HEK293T (cell line): Measurements from ENCODE around the gene CD44.

Source experiments
- CTCF ChIA-PET: fragments of 350-600 bp; formaldehyde crosslinking; extraction: SDS; loops from one replicate; lab custom pipeline; 2021; ENCODE audit warnings: antibody characterized with exemption, inconsistent platforms; lab: Yijun Ruan, JAX
- POLR2A ChIA-PET: fragments of 350-600 bp; formaldehyde crosslinking; extraction: SDS; loops from one replicate; lab custom pipeline; 2020; ENCODE audit warnings: antibody characterized with exemption, inconsistent platforms; lab: Yijun Ruan, JAX
- DNase-seq: peaks from one replicate; pipeline ENCODE4 v3.0.0; 2012; ENCODE audit warnings: mixed read lengths; ENCODE audit errors: extremely low spot score
- ARNT ChIP-seq: fragments of 450-650 bp; IDR thresholded peaks from 2 replicates; pipeline ENCODE4 v1.6.1; 2017; ENCODE audit warnings: mild to moderate bottlenecking
- BHLHE40 ChIP-seq: fragments of 450-650 bp; IDR thresholded peaks from 2 replicates; pipeline ENCODE4 v1.6.1; 2016; ENCODE audit warnings: mild to moderate bottlenecking, moderate library complexity, borderline replicate concordance
- CTBP1 ChIP-seq: fragments of 450-650 bp; IDR thresholded peaks from 2 replicates; pipeline ENCODE4 v1.6.1; 2016; ENCODE audit warnings: borderline replicate concordance
- ELF4 ChIP-seq: fragments of 450-650 bp; IDR thresholded peaks from 2 replicates; pipeline ENCODE4 v1.6.1; 2017; ENCODE audit warnings: antibody characterized with exemption
- FOXA1 ChIP-seq: fragments of 450-650 bp; IDR thresholded peaks from 2 replicates; pipeline ENCODE4 v1.6.1; 2016; ENCODE audit warnings: mild to moderate bottlenecking
- FOXK2 ChIP-seq: fragments of 450-650 bp; IDR thresholded peaks from 2 replicates; pipeline ENCODE4 v1.6.1; 2016; ENCODE audit warnings: mild to moderate bottlenecking
- FOXM1 ChIP-seq: fragments of 450-650 bp; IDR thresholded peaks from 2 replicates; pipeline ENCODE4 v1.6.1; 2017; ENCODE audit warnings: mild to moderate bottlenecking, borderline replicate concordance
- HDGF ChIP-seq: fragments of 450-650 bp; IDR thresholded peaks from 2 replicates; pipeline ENCODE4 v1.6.1; 2017; ENCODE audit warnings: antibody characterized with exemption, borderline replicate concordance
- L3MBTL2 ChIP-seq: fragments of 450-650 bp; conservative IDR thresholded peaks from 2 replicates; pipeline ENCODE4 v1.6.1; 2016; ENCODE audit warnings: mild to moderate bottlenecking
- LEF1 ChIP-seq: fragments of 450-650 bp; IDR thresholded peaks from 2 replicates; pipeline ENCODE4 v1.6.1; 2017; ENCODE audit warnings: mild to moderate bottlenecking, borderline replicate concordance
- NFRKB ChIP-seq: fragments of 450-650 bp; IDR thresholded peaks from 2 replicates; pipeline ENCODE4 v1.6.1; 2016; ENCODE audit warnings: mild to moderate bottlenecking, moderate library complexity
- PKNOX1 ChIP-seq: fragments of 450-650 bp; IDR thresholded peaks from 2 replicates; pipeline ENCODE4 v1.6.1; 2016
- SP1 ChIP-seq: fragments of 450-650 bp; IDR thresholded peaks from 2 replicates; pipeline ENCODE4 v1.6.1; 2017
- SUZ12 ChIP-seq: fragments of 450-650 bp; IDR thresholded peaks from 2 replicates; pipeline ENCODE4 v1.6.1; 2016; ENCODE audit warnings: mild to moderate bottlenecking
- TARDBP ChIP-seq: fragments of 450-650 bp; IDR thresholded peaks from 2 replicates; pipeline ENCODE4 v1.6.1; 2016
- ZNF384 ChIP-seq: fragments of 450-650 bp; IDR thresholded peaks from 2 replicates; pipeline ENCODE4 v1.6.1; 2016

CD44 gene

DNA sequence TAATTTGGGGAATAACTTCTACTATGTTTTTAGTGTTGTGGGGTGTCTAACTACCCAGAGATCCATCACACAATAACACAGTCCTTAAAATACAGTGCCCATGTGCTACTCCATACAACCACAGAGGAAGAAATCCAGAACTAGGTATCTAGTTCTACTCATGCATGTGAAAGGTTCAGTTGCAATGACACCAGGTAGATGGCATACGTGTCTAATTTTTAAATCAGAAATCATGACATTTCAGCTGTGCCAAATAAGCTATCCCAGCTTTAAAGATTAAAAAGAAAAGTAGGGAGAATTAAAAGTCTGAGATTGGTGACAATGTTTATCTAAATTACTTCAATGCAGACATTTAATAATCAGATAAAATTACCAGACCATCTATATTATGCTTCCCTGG is 122.2 kb downstream of the CD44 start:
- TF ChIP-seq LEF1 = no peak
- TF ChIP-seq CTBP1 = no peak
- TF ChIP-seq L3MBTL2 = no peak
- no peak for TF ChIP-seq HDGF
- TF ChIP-seq BHLHE40 = no peak
- TF ChIP-seq TARDBP = no peak
- no peak for TF ChIP-seq FOXA1
- TF ChIP-seq FOXK2 = no peak
- no peak for TF ChIP-seq SUZ12
- TF ChIP-seq ELF4 = no peak
- TF ChIP-seq ARNT = no peak
- TF ChIP-seq NFRKB = no peak
- no peak for TF ChIP-seq SP1
- TF ChIP-seq PKNOX1 = no peak
- no peak for TF ChIP-seq FOXM1
- no peak for TF ChIP-seq ZNF384
- no peak for DNase-seq
- ChIA-PET CTCF (no interaction called here), POLR2A (no interaction called here)

GRCh38 chr11:35262056-35262455 is 123.1 kb downstream of the CD44 start:
- ChIA-PET POLR2A (no interaction called here), CTCF (no interaction called here)
- DNase-seq = no peak
- TF ChIP-seq FOXA1 (no peak), SP1 (no peak), FOXK2 (no peak), HDGF (no peak), L3MBTL2 (no peak), BHLHE40 (no peak), FOXM1 (no peak), ZNF384 (no peak), LEF1 (no peak), TARDBP (no peak), ARNT (no peak), SUZ12 (no peak), PKNOX1 (no peak), ELF4 (no peak), CTBP1 (no peak), NFRKB (no peak)

GRCh38 chr11:35262735-35263134 is 123.8 kb downstream of the CD44 start:
- TF ChIP-seq LEF1 (no peak), CTBP1 (no peak), TARDBP (no peak)
- POLR2A ChIA-PET = no interaction called here
- no peak for DNase-seq
- CTCF ChIA-PET = no interaction called here

GRCh38 chr11:35265755-35266454 is 126.9 kb downstream of the CD44 start:
- TF ChIP-seq FOXK2 (no peak), L3MBTL2 (no peak), LEF1 (no peak), NFRKB (no peak)
- ChIA-PET POLR2A (no interaction called here), CTCF (no interaction called here)
- no peak for DNase-seq

DNA sequence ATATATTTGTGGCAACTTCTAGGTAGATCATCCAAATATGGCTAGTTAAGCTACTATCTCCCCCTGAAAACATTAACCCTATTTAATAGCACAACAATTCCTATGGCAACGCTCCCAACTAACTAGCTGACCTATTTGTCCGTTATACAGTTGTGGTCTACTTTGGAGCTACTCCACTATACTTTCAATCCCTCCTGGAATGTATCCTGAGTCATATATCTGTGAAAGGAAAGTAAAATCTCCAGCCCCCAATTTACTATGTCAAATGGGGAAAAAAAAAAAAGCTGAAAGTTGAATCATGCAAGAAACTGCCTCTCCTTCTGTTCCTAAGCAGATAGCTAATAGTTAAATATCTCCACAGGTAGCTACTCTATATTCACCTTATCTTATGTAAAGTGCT is 128.5 kb downstream of the CD44 start:
- POLR2A ChIA-PET = no interaction called here
- no peak for DNase-seq
- no peak for TF ChIP-seq SUZ12
- TF ChIP-seq PKNOX1 = no peak
- no peak for TF ChIP-seq NFRKB
- TF ChIP-seq HDGF = no peak
- TF ChIP-seq ZNF384 = no peak
- no peak for TF ChIP-seq FOXK2
- TF ChIP-seq CTBP1 = no peak
- no peak for TF ChIP-seq ARNT
- no peak for TF ChIP-seq TARDBP
- no peak for TF ChIP-seq SP1
- TF ChIP-seq FOXM1 = no peak
- TF ChIP-seq L3MBTL2 = no peak
- no peak for TF ChIP-seq FOXA1
- no peak for TF ChIP-seq BHLHE40
- TF ChIP-seq ELF4 = no peak
- TF ChIP-seq LEF1 = no peak
- CTCF ChIA-PET = no interaction called here

GRCh38 chr11:35270342-35270741 is 131.4 kb downstream of the CD44 start:
- DNase-seq = no peak
- POLR2A ChIA-PET = no interaction called here
- TF ChIP-seq NFRKB = no peak
- TF ChIP-seq ZNF384 = no peak
- no peak for TF ChIP-seq PKNOX1
- TF ChIP-seq CTBP1 = no peak
- TF ChIP-seq BHLHE40 = no peak
- no peak for TF ChIP-seq L3MBTL2
- TF ChIP-seq SP1 = no peak
- no peak for TF ChIP-seq ELF4
- CTCF ChIA-PET = no interaction called here
